Panc1 (cell line): ENCODE results near the gene MGST2. TPM values are rescaled to one million over a fixed set of nuclear protein-coding genes. Genes with fewer than 3 reads are reported as not detected.
"Not testable (repeated sequence)": the region's sequence is repeated elsewhere in the genome, so short reads cannot be mapped to it uniquely, and the experiment has no call there.

ENCODE experiments used
- ATAC-seq: fragments of 200-7000 bp; cut with Tn5 transposase; 2 replicates; pipeline ENCODE4 v1.9.1; 2020; ENCODE audit warnings: mild to moderate bottlenecking, moderate library complexity
- BruUV-seq: library from RNA; stranded (reverse); fragments of 400-500 nt; replicated peaks from 2 replicates; lab custom pipeline; 2021; lab: Mats Ljungman, UMichigan
- CTCF ChIA-PET: fragments of 300-600 bp; sonication (Branson Sonifier 250); formaldehyde crosslinking; loops from one replicate; lab custom pipeline; 2022; ENCODE audit warnings: antibody characterized with exemption; lab: Charles Lee
- POLR2A ChIA-PET: fragments of 300-600 bp; sonication (Branson Sonifier 250); formaldehyde crosslinking; loops from one replicate; lab custom pipeline; 2022; ENCODE audit warnings: antibody characterized with exemption; lab: Charles Lee
- DNase-seq: peaks from one replicate; pipeline ENCODE4 v3.0.0-alpha.2; 2010; ENCODE audit warnings: low read depth, low spot score
- H3K27ac ChIP-seq: 2 replicates; pipeline ENCODE4 v1.5.1; 2011; ENCODE audit warnings: mild to moderate bottlenecking, low read length, inconsistent platforms
- H3K27me3 ChIP-seq: fragments of 200-500 bp; sonication (Bioruptor generic); 2 replicates; pipeline ENCODE4 v1.6.0; 2014; ENCODE audit warnings: low read length, inconsistent platforms; ENCODE audit not compliant: control insufficient read depth, insufficient read depth
- H3K36me3 ChIP-seq: fragments of 200-500 bp; sonication (Bioruptor generic); 2 replicates; pipeline ENCODE4 v1.5.1; 2014; ENCODE audit warnings: inconsistent platforms, mild to moderate bottlenecking, low read length, moderate library complexity; ENCODE audit not compliant: control insufficient read depth, insufficient read depth
- H3K4me1 ChIP-seq: 2 replicates; pipeline ENCODE4 v1.5.1; 2011; ENCODE audit warnings: inconsistent platforms, mild to moderate bottlenecking, low read length, moderate library complexity; ENCODE audit not compliant: control insufficient read depth, insufficient read depth
- H3K4me3 ChIP-seq, 2 experiments: 2 replicates each; pipeline ENCODE4 v1.5.1; 2011 to 2012; ENCODE audit warnings: low read depth in 2 of 2, low read length in 2 of 2, mild to moderate bottlenecking in 2 of 2, inconsistent platforms in 1 of 2, moderate library complexity in 1 of 2
- H3K9me3 ChIP-seq: fragments of 200-500 bp; sonication (Bioruptor generic); 2 replicates; pipeline ENCODE4 v1.5.1; 2014; ENCODE audit warnings: low read depth, mild to moderate bottlenecking, inconsistent platforms, low read length, moderate library complexity; ENCODE audit not compliant: control insufficient read depth, insufficient read depth
- CTCF ChIP-seq: fragments of 450-650 bp; IDR thresholded peaks from 2 replicates; pipeline ENCODE4 v1.5.1; 2017; ENCODE audit warnings: mild to moderate bottlenecking
- POLR2AphosphoS5 ChIP-seq: IDR thresholded peaks from 2 replicates; pipeline ENCODE4 v1.6.1; 2012; ENCODE audit warnings: mild to moderate bottlenecking, low read depth, low read length, moderate library complexity
- REST ChIP-seq, 2 experiments: IDR thresholded peaks; 2 replicates each; pipeline ENCODE4 v1.6.1; 2011 to 2012; ENCODE audit warnings: low read depth in 2 of 2, control low read depth in 1 of 2, low read length in 1 of 2, mild to moderate bottlenecking in 1 of 2, moderate library complexity in 1 of 2; ENCODE audit not compliant: insufficient read depth in 1 of 2
- SIN3A ChIP-seq: IDR thresholded peaks from 2 replicates; pipeline ENCODE4 v1.6.1; 2012; ENCODE audit warnings: low read depth, mild to moderate bottlenecking, low read length, moderate library complexity, borderline replicate concordance; ENCODE audit not compliant: insufficient read depth
- TCF7L2 ChIP-seq: IDR thresholded peaks from 2 replicates; pipeline ENCODE4 v1.6.1; 2011; ENCODE audit warnings: mild to moderate bottlenecking, low read depth, low read length, inconsistent platforms
- in situ Hi-C: cut with HindIII; loops from 2 replicates; pipeline ENCODE4 v1.10.0; 2016; ENCODE audit warnings: low sequenced_read_pairs, low pct_unique_long_range_greater_than_20kb
- intact Hi-C: fragments of 100-400 bp; cut with micrococcal nuclease; formaldehyde crosslinking; loops from one replicate; pipeline ENCODE4 v1.10.0; 2022; ENCODE audit not compliant: unreplicated experiment
- total RNA-seq: library from RNA; stranded (reverse); gene quantifications from one replicate; pipeline ENCODE4 v1.2.1, GENCODE V29; 2021; ENCODE audit not compliant: unreplicated experiment

Gene MGST2
- total RNA-seq, 1 experiment from 2014 or later, result 17.4 TPM

GRCh38 chr4:139698167-139698925 is 32.7 kb downstream of the MGST2 start:
- H3K4me1 ChIP-seq, POLR2A ChIA-PET, intact Hi-C loops, H3K27me3 ChIP-seq, H3K27ac ChIP-seq, H3K4me3 ChIP-seq, in situ Hi-C loops, BruUV-seq, DNase-seq, H3K36me3 ChIP-seq, ATAC-seq, H3K9me3 ChIP-seq: not testable (repeated sequence)
- CTCF ChIA-PET, result interaction anchor here (0.6 to 0.7 kb wide), 4 partner anchors 42 to 95 kb away, joined by 3 to 6 read pairs (median 4); no protein-coding TSS in a partner anchor
- TF ChIP-seq CTCF, result peak; percentile 54

- BruUV-seq, result no TSS peak
- ATAC-seq (no peak), DNase-seq (no peak)
- Histone ChIP-seq H3K27me3 (no peaks in the 10 kb centered on the region), H3K36me3 (no peaks in the 10 kb centered on the region), H3K27ac (no peak overlapping the region), H3K4me3 (no peak overlapping the region), H3K4me1 (no peaks in the 10 kb centered on the region), H3K9me3 (no peaks in the 10 kb centered on the region)
- intact Hi-C loops (no loop called here), in situ Hi-C loops (no loop called here)
- TF ChIP-seq REST (IDR thresholded peaks at IDR 0.05; ENCODE audit: insufficient read depth in 1 of 2, low read depth in 2 of 2, low read length in 1 of 2) (no peak), POLR2AphosphoS5 (no peak), SIN3A (no peak), TCF7L2 (no peak), CTCF (no peak)
- CTCF ChIA-PET, result no interaction called here
- POLR2A ChIA-PET, result no interaction called here
These were observed 34.9 kb downstream of the MGST2 start for GRCh38 chr4:139700568-139700967.
